AG04450 (cell line): Measurements from ENCODE around the gene LCNL1. TPM values are rescaled to one million over a fixed set of nuclear protein-coding genes. Genes with fewer than 3 reads are reported as not detected.

Experiments used
- CTCF ChIA-PET: fragments of 300-600, 350-600 bp; formaldehyde crosslinking; extraction: SDS; loops from one replicate; lab custom pipeline; 2022; ENCODE audit warnings: antibody characterized with exemption, inconsistent platforms; lab: Charles Lee
- POLR2A ChIA-PET: fragments of 350-600 bp; formaldehyde crosslinking; extraction: SDS; loops from one replicate; lab custom pipeline; 2021; ENCODE audit warnings: antibody characterized with exemption, inconsistent platforms; lab: Yijun Ruan, JAX
- DNase-seq: peaks from one replicate; pipeline ENCODE4 v3.0.0-alpha.2; 2011; ENCODE audit warnings: low read depth, low spot score
- H3K27ac ChIP-seq: one replicate; pipeline ENCODE4 v1.5.1; 2012; ENCODE audit warnings: low read depth, low read length, control low read depth
- H3K27me3 ChIP-seq: one replicate; pipeline ENCODE4 v1.6.0; 2012; ENCODE audit warnings: low read length; ENCODE audit not compliant: control insufficient read depth, insufficient read depth
- H3K4me3 ChIP-seq: 2 replicates; pipeline ENCODE4 v1.5.1; 2011; ENCODE audit warnings: mild to moderate bottlenecking, low read depth, low read length, control low read depth
- H3K9me3 ChIP-seq: 2 replicates; pipeline ENCODE4 v1.5.1; 2012; ENCODE audit warnings: low read length; ENCODE audit not compliant: control insufficient read depth, insufficient read depth
- CTCF ChIP-seq: IDR thresholded peaks from 2 replicates; pipeline ENCODE4 v1.5.1; 2011; ENCODE audit warnings: low read depth, low read length, control low read depth, inconsistent platforms
- polyA plus RNA-seq: library from polyadenylated mRNA; depleted of rRNA; stranded (reverse); fragments of >200 nt; gene quantifications from 2 replicates; pipeline ENCODE4 v1.2.3, GENCODE V29; 2011

LCNL1 gene
- polyA plus RNA-seq, 1 experiment: 1.5 TPM

GRCh38 chr9:136944212-136944518 lies 38.6 kb upstream of the LCNL1 start:
- H3K9me3 ChIP-seq: peaks cover 16% of the 10 kb centered on the region; the same call in 1 of the 2 replicates
- peak overlapping the region; percentile 78 for H3K4me3 ChIP-seq
- DNase-seq: peak; percentile 10
- POLR2A ChIA-PET: interaction anchor here (1.0 to 1.2 kb wide), 2 partner anchors 62 to 85 kb away, joined by 3 read pairs; no protein-coding TSS in a partner anchor
- TF ChIP-seq CTCF: no peak
- CTCF ChIA-PET: interaction anchor here (0.6 to 1.2 kb wide), 2 partner anchors 58 to 85 kb away, joined by 3 to 6 read pairs; partner anchors contain the start of gene TRAF2
- peak overlapping the region; percentile 61 for H3K27ac ChIP-seq
- H3K27me3 ChIP-seq: no peaks in the 10 kb centered on the region

GRCh38 chr9:136944519-136945332 lies 38.1 kb upstream of the LCNL1 start, which contains the start of the genes C8G and FBXW5:
Gene C8G (plus strand): TSS chr9:136945243. CDS start chr9:136945321, 78 bp downstream.
Gene FBXW5 (minus strand): TSS chr9:136944738. CDS start chr9:136944083, 655 bp downstream.
- CTCF ChIA-PET: interaction anchor here (0.5 to 4.0 kb wide), 5 partner anchors 35 to 265 kb away, joined by 3 to 105 read pairs (median 3); partner anchors contain the start of gene TRAF2
- peak within 1 kb of the TSS; percentile 61 for H3K27ac ChIP-seq
- POLR2A ChIA-PET: interaction anchor here (1.0 kb wide), 1 partner anchor 63 kb away, joined by 3 read pairs; no protein-coding TSS in a partner anchor
- peak; percentile 74 for DNase-seq
- H3K9me3 ChIP-seq: peaks cover 16% of the 10 kb centered on the region; the same call in 1 of the 2 replicates
- H3K4me3 ChIP-seq: peak within 1 kb of the TSS; percentile 78
- H3K27me3 ChIP-seq: no peaks in the 10 kb centered on the region
- TF ChIP-seq CTCF: peak; percentile 86

GRCh38 chr9:136945333-136946227 lies 37.2 kb upstream of the LCNL1 start:
- ChIA-PET CTCF (interaction anchor here (0.5 to 4.0 kb wide), 5 partner anchors 55 to 278 kb away, joined by 3 to 105 read pairs (median 5); no protein-coding TSS in a partner anchor), POLR2A (no interaction called here)
- Histone ChIP-seq H3K9me3 (peaks cover 12% of the 10 kb centered on the region; the same call in 1 of the 2 replicates), H3K4me3 (no peak overlapping the region), H3K27me3 (no peaks in the 10 kb centered on the region), H3K27ac (no peak overlapping the region)
- DNase-seq: no peak
- TF ChIP-seq CTCF: no peak

GRCh38 chr9:136946228-136947027 lies 36.4 kb upstream of the LCNL1 start:
- H3K4me3 ChIP-seq: no peak overlapping the region
- ChIA-PET POLR2A (no interaction called here), CTCF (interaction anchor here (0.5 to 4.0 kb wide), 5 partner anchors 54 to 277 kb away, joined by 3 to 105 read pairs (median 15); no protein-coding TSS in a partner anchor)
- no peaks in the 10 kb centered on the region for H3K27me3 ChIP-seq
- no peak for TF ChIP-seq CTCF
- H3K27ac ChIP-seq: no peak overlapping the region
- peaks cover 9% of the 10 kb centered on the region; the same call in 1 of the 2 replicates for H3K9me3 ChIP-seq
- DNase-seq: no peak
